Suprapubic skin (tissue), 4 donors: ENCODE data around the gene SLC29A2. TPM values are rescaled to one million over a fixed set of nuclear protein-coding genes. Genes with fewer than 3 reads are reported as not detected.

Experiments used
- DNase-seq, 2 donors: peaks; one replicate each; pipeline ENCODE4 v3.0.0-alpha.2; 2019; ENCODE audit warnings: low spot score in 2 of 2
- H3K27ac ChIP-seq: fragments of 200-600 bp; sonication (generic); one replicate; pipeline ENCODE4 v1.5.1; 2019
- H3K27me3 ChIP-seq: fragments of 200-600 bp; sonication (generic); one replicate; pipeline ENCODE4 v1.5.1; 2019
- H3K36me3 ChIP-seq: fragments of 200-600 bp; sonication (generic); one replicate; pipeline ENCODE4 v1.5.1; 2019
- H3K4me1 ChIP-seq: fragments of 200-600 bp; sonication (generic); one replicate; pipeline ENCODE4 v1.5.1; 2019
- H3K4me3 ChIP-seq: fragments of 200-600 bp; sonication (generic); one replicate; pipeline ENCODE4 v1.5.1; 2019; ENCODE audit warnings: mild to moderate bottlenecking
- H3K9me3 ChIP-seq: fragments of 200-600 bp; sonication (generic); one replicate; pipeline ENCODE4 v1.5.1; 2019
- CTCF ChIP-seq, 2 donors: fragments of 200-600 bp in 1 of 2; fragments of 450-650 bp in 1 of 2; sonication (generic) in 1 of 2; IDR thresholded peaks; one replicate each; pipeline ENCODE4 v1.5.1; 2016 to 2019; ENCODE audit warnings: antibody characterized with exemption in 2 of 2, mild to moderate bottlenecking in 1 of 2, moderate library complexity in 1 of 2
- EP300 ChIP-seq: sonication (generic); formaldehyde crosslinking; IDR thresholded peaks from one replicate; pipeline ENCODE4 v1.6.1; 2017; ENCODE audit warnings: antibody characterized with exemption
- POLR2A ChIP-seq, 2 donors: fragments of 450-650 bp; IDR thresholded peaks; one replicate each; pipeline ENCODE4 v1.6.1; 2017; ENCODE audit warnings: antibody characterized with exemption in 2 of 2, mild to moderate bottlenecking in 2 of 2, moderate library complexity in 2 of 2
- POLR2AphosphoS5 ChIP-seq, 3 donors: sonication (generic); formaldehyde crosslinking; IDR thresholded peaks; one replicate each; pipeline ENCODE4 v1.6.1; 2017; ENCODE audit warnings: antibody characterized with exemption in 3 of 3
- WGBS: methylation state at CpG from one replicate; pipeline ENCODE4 v1.1.5; 2018; 5-methylcytosine and 5-hydroxymethylcytosine counted together
- total RNA-seq, 4 donors: library from RNA; depleted of rRNA; stranded (reverse); fragments of >200 nt; gene quantifications; one replicate each; pipeline ENCODE4 v1.1.0, GENCODE V29; 2016

The SLC29A2 gene
- total RNA-seq, 4 donors from 2014 or later, result 2.2 to 4.7 (median 3.9) TPM

- 67% methylated on average over 14 of the region's 14 CpGs for WGBS
- TF ChIP-seq POLR2AphosphoS5 (IDR thresholded peaks at IDR 0.05) (no peak), CTCF (IDR thresholded peaks at IDR 0.05) (no peak), EP300 (no peak), POLR2A (IDR thresholded peaks at IDR 0.05) (no peak)
- peaks cover 5% of the 10 kb centered on the region for H3K4me1 ChIP-seq
- H3K4me3 ChIP-seq, result no peak overlapping the region
- no peaks in the 10 kb centered on the region for H3K27me3 ChIP-seq
- DNase-seq, result no peak
- H3K27ac ChIP-seq, result no peak overlapping the region
- no peaks in the 10 kb centered on the region for H3K9me3 ChIP-seq
- H3K36me3 ChIP-seq, result no peaks in the 10 kb centered on the region
Observed at GRCh38 chr11:66365711-66366619, 5.6 kb downstream of the SLC29A2 start.

DNA sequence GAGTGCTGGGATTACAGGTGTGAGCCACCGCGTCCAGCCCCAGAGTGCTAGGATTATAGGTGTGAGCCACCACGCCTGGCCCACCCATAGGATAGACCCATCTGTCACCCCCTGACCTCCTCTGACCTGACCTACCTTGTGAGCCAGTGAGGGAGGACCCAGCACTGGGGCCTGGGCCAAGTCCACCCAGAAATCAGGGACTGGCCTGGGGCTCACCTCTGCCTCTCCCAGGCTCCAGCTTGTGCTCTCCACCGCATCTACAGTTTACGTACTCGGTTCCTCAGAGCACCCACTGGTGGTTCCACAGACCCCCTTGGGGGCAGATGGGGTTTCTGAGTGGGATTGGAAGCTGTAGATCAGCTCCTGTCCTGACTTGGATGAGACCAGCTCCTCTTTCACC lies 6.4 kb downstream of the SLC29A2 start:
- H3K27me3 ChIP-seq, result no peaks in the 10 kb centered on the region
- TF ChIP-seq POLR2AphosphoS5 (IDR thresholded peaks at IDR 0.05), result no peak
- no peak for TF ChIP-seq POLR2A (IDR thresholded peaks at IDR 0.05)
- TF ChIP-seq CTCF (IDR thresholded peaks at IDR 0.05), result no peak
- no peak for TF ChIP-seq EP300
- H3K4me3 ChIP-seq, result no peak overlapping the region
- WGBS, result 81% methylated on average over 6 of the region's 6 CpGs
- peaks cover 2% of the 10 kb centered on the region for H3K4me1 ChIP-seq
- DNase-seq, result no peak
- H3K9me3 ChIP-seq, result no peaks in the 10 kb centered on the region
- no peaks in the 10 kb centered on the region for H3K36me3 ChIP-seq
- no peak overlapping the region for H3K27ac ChIP-seq

DNA sequence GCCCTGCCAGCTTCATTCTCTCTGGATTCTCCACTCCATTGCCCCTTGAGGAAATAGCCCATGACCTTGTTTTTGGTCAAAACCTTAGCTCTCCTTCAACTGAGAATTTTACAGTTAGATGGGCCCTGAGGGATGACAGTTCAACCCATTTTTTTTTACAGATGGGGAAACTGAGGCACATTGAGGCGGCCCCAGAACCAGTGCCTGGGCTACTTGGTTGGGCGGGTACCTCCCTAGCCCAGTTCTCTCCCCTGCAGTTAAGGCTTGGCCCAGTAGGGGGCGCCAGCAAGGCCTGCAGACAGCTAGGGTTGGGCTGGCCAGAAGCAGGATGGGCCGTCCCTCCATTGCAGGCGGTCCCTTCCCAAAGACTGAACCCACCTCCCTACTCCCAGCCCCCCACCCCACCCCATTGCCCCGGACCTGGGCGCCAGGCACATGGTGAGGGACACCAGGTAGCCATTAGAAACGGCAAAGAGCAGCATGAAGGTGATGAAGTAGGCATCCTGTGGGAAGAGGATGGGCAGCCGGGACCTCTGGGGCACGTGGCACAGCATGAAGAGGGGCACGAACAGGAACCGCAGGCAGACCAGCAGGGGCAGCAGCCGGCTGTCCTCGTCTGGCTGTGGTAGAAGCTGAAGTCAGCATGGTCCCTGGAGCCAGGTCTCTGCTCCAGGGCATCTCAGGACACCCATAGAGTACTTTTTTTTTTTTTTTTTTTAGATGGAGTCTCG lies 7.6 kb downstream of the SLC29A2 start:
- H3K9me3 ChIP-seq, result no peaks in the 10 kb centered on the region
- H3K4me3 ChIP-seq, result no peak overlapping the region
- 92% methylated on average over 13 of the region's 15 CpGs for WGBS
- TF ChIP-seq CTCF (IDR thresholded peaks at IDR 0.05) (peak in 1 of 2 donors; percentile 58), EP300 (no peak), POLR2AphosphoS5 (IDR thresholded peaks at IDR 0.05) (no peak)
- H3K27me3 ChIP-seq, result no peaks in the 10 kb centered on the region
- H3K4me1 ChIP-seq, result peaks cover 2% of the 10 kb centered on the region
- H3K27ac ChIP-seq, result no peak overlapping the region
- no peak for DNase-seq
- H3K36me3 ChIP-seq, result no peaks in the 10 kb centered on the region

- 68% methylated on average over 5 of the region's 14 CpGs for WGBS
- TF ChIP-seq EP300 (no peak), CTCF (IDR thresholded peaks at IDR 0.05) (no peak), POLR2AphosphoS5 (IDR thresholded peaks at IDR 0.05) (no peak), POLR2A (IDR thresholded peaks at IDR 0.05) (no peak)
Observed at GRCh38 chr11:66363187-66363601, 8.4 kb downstream of the SLC29A2 start.

More at GRCh38 chr11:66363187-66363601, 8.4 kb downstream of the SLC29A2 start:
- no peak for DNase-seq
- no peaks in the 10 kb centered on the region for H3K9me3 ChIP-seq
- H3K4me1 ChIP-seq, result peaks cover 2% of the 10 kb centered on the region
- H3K27ac ChIP-seq, result no peak overlapping the region
- H3K4me3 ChIP-seq, result no peak overlapping the region
- H3K36me3 ChIP-seq, result no peaks in the 10 kb centered on the region
- no peaks in the 10 kb centered on the region for H3K27me3 ChIP-seq
